Liver (tissue), 3 donors: Measurements from ENCODE around the gene RAB44.

ENCODE experiments used
- CTCF ChIP-seq: fragments of 150-350 bp; IDR thresholded peaks from 2 replicates; pipeline ENCODE4 v1.5.1; 2017; ENCODE audit warnings: improper control_type of control experiment, low read depth, low read length; ENCODE audit not compliant: missing input control
- EGR1 ChIP-seq, 2 donors: IDR thresholded peaks; 2 replicates each; pipeline ENCODE4 v1.6.1; 2016 to 2018; ENCODE audit warnings: antibody characterized with exemption in 2 of 2, low read depth in 2 of 2
- GABPA ChIP-seq, 2 donors: IDR thresholded peaks in 1 of 2; conservative IDR thresholded peaks in 1 of 2; 2 replicates each; pipeline ENCODE4 v1.6.1; 2016; ENCODE audit warnings: antibody characterized with exemption in 2 of 2, mild to moderate bottlenecking in 1 of 2, moderate library complexity in 1 of 2
- RAD21 ChIP-seq, 2 donors: IDR thresholded peaks; 2 replicates each; pipeline ENCODE4 v1.6.1; 2016; ENCODE audit warnings: antibody characterized with exemption in 2 of 2, mild to moderate bottlenecking in 2 of 2
- REST ChIP-seq: IDR thresholded peaks from 2 replicates; pipeline ENCODE4 v1.6.1; 2016; ENCODE audit warnings: antibody characterized with exemption, mild to moderate bottlenecking
- RXRA ChIP-seq, 2 donors: IDR thresholded peaks; 2 replicates each; pipeline ENCODE4 v1.6.1; 2017 to 2018; ENCODE audit warnings: antibody characterized with exemption in 2 of 2, mild to moderate bottlenecking in 1 of 2
- TAF1 ChIP-seq: conservative IDR thresholded peaks from 2 replicates; pipeline ENCODE4 v1.6.1; 2016; ENCODE audit warnings: antibody characterized with exemption, mild to moderate bottlenecking
- YY1 ChIP-seq: IDR thresholded peaks from 2 replicates; pipeline ENCODE4 v1.6.1; 2016; ENCODE audit warnings: antibody characterized with exemption, mild to moderate bottlenecking
- TF ChIP-seq, protein P1 (sequence below): IDR thresholded peaks from 2 replicates; pipeline ENCODE4 v1.6.1; 2016; ENCODE audit warnings: antibody characterized with exemption
- donor health status: healthy.
- donor health status: healthy.

DNA sequence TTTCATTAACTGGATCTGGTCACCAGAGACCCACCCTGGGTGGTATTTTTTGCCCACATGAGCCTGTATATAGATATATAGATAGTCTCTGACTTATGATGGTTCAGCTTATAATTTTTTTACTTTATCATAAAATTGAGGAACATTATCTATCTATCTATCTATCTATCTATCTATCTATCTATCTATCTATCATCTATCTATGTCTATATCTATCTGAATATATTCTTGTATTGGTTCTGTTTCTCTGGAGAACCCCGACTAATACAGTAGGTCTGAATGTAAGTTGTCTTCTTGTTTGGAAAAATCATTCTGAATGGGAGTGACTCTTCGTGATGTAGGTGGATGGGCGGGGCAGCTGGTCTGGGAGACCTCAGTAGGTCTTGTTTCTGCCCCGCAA is 32.4 kb upstream of the RAB44 start:
- TF ChIP-seq YY1 (no peak), GABPA (IDR thresholded peaks at IDR 0.05 in 1 of 2, conservative IDR thresholded peaks at IDR 0.05 in 1 of 2) (no peak), CTCF (no peak), RXRA (IDR thresholded peaks at IDR 0.05) (no peak), TAF1 (no peak), EGR1 (IDR thresholded peaks at IDR 0.05; ENCODE audit: low read depth in 2 of 2) (no peak), REST (no peak), RAD21 (IDR thresholded peaks at IDR 0.05) (no peak)
- TF ChIP-seq, protein P1, sequence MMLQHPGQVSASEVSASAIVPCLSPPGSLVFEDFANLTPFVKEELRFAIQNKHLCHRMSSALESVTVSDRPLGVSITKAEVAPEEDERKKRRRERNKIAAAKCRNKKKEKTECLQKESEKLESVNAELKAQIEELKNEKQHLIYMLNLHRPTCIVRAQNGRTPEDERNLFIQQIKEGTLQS: no peak
